ENCODE measurements around the gene S100A7A. TPM values are rescaled to one million over a fixed set of nuclear protein-coding genes. Genes with fewer than 3 reads are reported as not detected.

Gene S100A7A
- total and polyA plus RNA-seq, 8 donors, result 0.20 TPM; not detected in 7

DNA sequence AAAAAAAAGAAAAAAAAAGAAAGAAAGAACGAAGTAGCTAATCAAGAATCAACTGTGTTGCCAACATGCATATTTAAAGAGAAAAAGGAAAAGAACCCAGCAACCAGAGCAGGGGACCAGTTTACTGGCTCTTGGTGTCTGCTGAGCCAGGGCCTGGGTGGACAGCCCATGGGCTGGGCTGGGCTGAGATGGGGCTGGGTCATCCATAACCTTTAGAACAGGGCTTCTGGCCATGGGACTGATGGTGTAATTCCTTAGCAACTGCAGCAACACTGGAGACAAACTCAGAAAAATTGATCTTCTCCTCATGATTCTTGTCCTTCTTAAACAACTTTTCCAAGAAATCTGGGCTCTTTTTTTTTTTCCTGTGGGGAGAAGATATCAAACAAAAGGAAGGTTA is 10.5 kb downstream of the S100A7A start:
- H3K27ac ChIP-seq, result no peak overlapping the region
- no peak for DNase-seq
- no peak overlapping the region for H3K4me3 ChIP-seq
- no peaks in the 10 kb centered on the region for H3K4me1 ChIP-seq
- TF ChIP-seq, protein P1, sequence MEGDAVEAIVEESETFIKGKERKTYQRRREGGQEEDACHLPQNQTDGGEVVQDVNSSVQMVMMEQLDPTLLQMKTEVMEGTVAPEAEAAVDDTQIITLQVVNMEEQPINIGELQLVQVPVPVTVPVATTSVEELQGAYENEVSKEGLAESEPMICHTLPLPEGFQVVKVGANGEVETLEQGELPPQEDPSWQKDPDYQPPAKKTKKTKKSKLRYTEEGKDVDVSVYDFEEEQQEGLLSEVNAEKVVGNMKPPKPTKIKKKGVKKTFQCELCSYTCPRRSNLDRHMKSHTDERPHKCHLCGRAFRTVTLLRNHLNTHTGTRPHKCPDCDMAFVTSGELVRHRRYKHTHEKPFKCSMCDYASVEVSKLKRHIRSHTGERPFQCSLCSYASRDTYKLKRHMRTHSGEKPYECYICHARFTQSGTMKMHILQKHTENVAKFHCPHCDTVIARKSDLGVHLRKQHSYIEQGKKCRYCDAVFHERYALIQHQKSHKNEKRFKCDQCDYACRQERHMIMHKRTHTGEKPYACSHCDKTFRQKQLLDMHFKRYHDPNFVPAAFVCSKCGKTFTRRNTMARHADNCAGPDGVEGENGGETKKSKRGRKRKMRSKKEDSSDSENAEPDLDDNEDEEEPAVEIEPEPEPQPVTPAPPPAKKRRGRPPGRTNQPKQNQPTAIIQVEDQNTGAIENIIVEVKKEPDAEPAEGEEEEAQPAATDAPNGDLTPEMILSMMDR (IDR thresholded peaks at IDR 0.05), result no peak
- TF ChIP-seq POLR2A (IDR thresholded peaks at IDR 0.05), result no peak
- TF ChIP-seq POLR2AphosphoS5 (IDR thresholded peaks at IDR 0.05), result no peak
- no peak for TF ChIP-seq EP300 (IDR thresholded peaks at IDR 0.05)
- H3K36me3 ChIP-seq, result no peaks in the 10 kb centered on the region
- WGBS, 5 donors, result 5 to 29% (median 15%) methylated on average over 1 of the region's 1 CpG
- peaks cover 0 to 37% (median 20%) of the 10 kb centered on the region in 3 donors for H3K27me3 ChIP-seq
- intact Hi-C loops (cut with DNase I; ENCODE audit: low total_unique reads), result no loop called here
- no peaks in the 10 kb centered on the region for H3K9me3 ChIP-seq

DNA sequence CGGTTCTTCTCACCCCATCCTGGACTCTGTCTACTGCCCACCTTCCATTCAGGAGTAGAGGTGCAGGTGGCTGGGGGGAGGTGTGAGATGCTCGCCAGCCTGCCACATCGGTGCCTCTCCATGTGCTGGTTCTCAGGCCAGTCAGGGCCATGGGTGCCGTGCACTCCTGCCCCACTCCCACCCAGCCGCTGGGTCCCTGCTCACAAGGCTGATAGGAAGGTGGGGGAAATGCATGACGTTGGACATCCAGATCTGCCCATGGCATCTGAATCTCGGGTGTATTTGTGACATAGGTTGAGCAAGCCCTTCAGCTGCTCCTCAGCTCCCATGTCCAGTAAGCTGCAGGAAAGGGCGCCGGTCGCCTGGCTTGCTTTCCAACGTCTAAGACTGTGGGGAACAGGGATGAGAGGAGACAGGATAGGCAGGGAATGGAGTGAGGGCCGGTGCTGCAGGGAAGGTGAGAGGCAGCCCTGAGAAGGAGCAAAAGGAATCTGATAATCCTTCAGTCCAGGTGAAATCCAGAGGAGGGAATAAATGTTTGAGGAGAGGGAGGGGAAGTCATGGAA is 11.8 kb downstream of the S100A7A start:
- intact Hi-C loops (cut with DNase I; ENCODE audit: low total_unique reads), result no loop called here
- Histone ChIP-seq H3K27ac (no peak overlapping the region), H3K36me3 (no peaks in the 10 kb centered on the region), H3K27me3 (peaks cover 0 to 39% (median 20%) of the 10 kb centered on the region in 3 donors), H3K9me3 (no peaks in the 10 kb centered on the region), H3K4me1 (no peaks in the 10 kb centered on the region), H3K4me3 (no peak overlapping the region)
- 72 to 78% (median 76%) methylated on average over 12 of the region's 12 CpGs for WGBS, 5 donors
- DNase-seq, result no peak
- no peak for TF ChIP-seq POLR2A (IDR thresholded peaks at IDR 0.05)
- no peak for TF ChIP-seq EP300 (IDR thresholded peaks at IDR 0.05)
- no peak for TF ChIP-seq POLR2AphosphoS5 (IDR thresholded peaks at IDR 0.05)

DNA sequence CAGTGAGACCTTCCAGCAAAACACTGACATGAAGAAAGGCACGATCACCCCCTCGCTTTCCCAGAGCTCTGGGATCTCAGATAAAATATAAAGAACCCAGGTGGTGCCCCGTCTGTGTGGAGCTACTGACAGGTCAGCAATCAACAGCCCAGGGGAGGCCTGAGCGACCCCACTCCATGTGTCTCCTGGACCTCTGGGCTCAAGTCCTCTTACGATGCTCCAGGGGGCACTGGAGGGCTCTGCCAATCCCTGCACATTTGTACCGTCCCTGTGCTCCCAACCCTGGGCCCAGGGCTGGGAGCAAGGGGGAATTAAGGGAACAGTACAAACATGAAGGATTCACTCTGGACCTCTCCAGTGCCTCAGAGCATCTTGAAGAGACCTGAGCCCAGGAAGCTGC is 12.5 kb downstream of the S100A7A start:
- Histone ChIP-seq H3K27me3 (peaks cover 0 to 42% (median 20%) of the 10 kb centered on the region in 3 donors), H3K9me3 (no peaks in the 10 kb centered on the region), H3K36me3 (no peaks in the 10 kb centered on the region), H3K4me1 (no peaks in the 10 kb centered on the region), H3K27ac (no peak overlapping the region), H3K4me3 (no peak overlapping the region)
- no peak for DNase-seq
- 40 to 54% (median 50%) methylated on average over 6 of the region's 6 CpGs for WGBS, 5 donors
- intact Hi-C loops (cut with DNase I; ENCODE audit: low total_unique reads), result no loop called here
- TF ChIP-seq POLR2A (IDR thresholded peaks at IDR 0.05), result no peak
- no peak for TF ChIP-seq POLR2AphosphoS5 (IDR thresholded peaks at IDR 0.05)
- TF ChIP-seq, protein P1 (IDR thresholded peaks at IDR 0.05), result no peak
- no peak for TF ChIP-seq EP300 (IDR thresholded peaks at IDR 0.05)

GRCh38 chr1:153429266-153430165 is 13.2 kb downstream of the S100A7A start:
- no peak for DNase-seq
- Histone ChIP-seq H3K4me3 (no peak overlapping the region), H3K27me3 (peaks cover 0 to 49% (median 20%) of the 10 kb centered on the region in 3 donors), H3K36me3 (no peaks in the 10 kb centered on the region), H3K27ac (no peak overlapping the region), H3K4me1 (no peaks in the 10 kb centered on the region), H3K9me3 (no peaks in the 10 kb centered on the region)
- intact Hi-C loops (cut with DNase I; ENCODE audit: low total_unique reads), result no loop called here
- no peak for TF ChIP-seq POLR2AphosphoS5 (IDR thresholded peaks at IDR 0.05)
- TF ChIP-seq EP300 (IDR thresholded peaks at IDR 0.05), result no peak
- TF ChIP-seq, protein P1 (IDR thresholded peaks at IDR 0.05), result no peak
- no peak for TF ChIP-seq POLR2A (IDR thresholded peaks at IDR 0.05)
- WGBS, 5 donors, result 66 to 74% (median 69%) methylated on average over 7 of the region's 7 CpGs
